HepG2 (cell line): ENCODE results near the gene SPNS2. TPM values are rescaled to one million over a fixed set of nuclear protein-coding genes. Genes with fewer than 3 reads are reported as not detected.

Experiments used
- ERF ChIP-seq: IDR thresholded peaks from 2 replicates; pipeline ENCODE4 v1.6.1; 2018; ENCODE audit warnings: missing biosample characterization, missing genetic modification reagents
- HMG20B ChIP-seq: conservative IDR thresholded peaks from 2 replicates; pipeline ENCODE4 v1.6.1; 2016; ENCODE audit warnings: missing genetic modification reagents, missing compliant biosample characterization
- KDM5B ChIP-seq: sonication (generic); formaldehyde crosslinking; IDR thresholded peaks from 2 replicates; pipeline ENCODE4 v1.4.0; 2020; ENCODE audit warnings: missing genetic modification reagents, mild to moderate bottlenecking, borderline replicate concordance
- NPAS2 ChIP-seq: sonication (generic); formaldehyde crosslinking; IDR thresholded peaks from 2 replicates; pipeline ENCODE4 v1.8.0; 2022; ENCODE audit warnings: mild to moderate bottlenecking, missing genetic modification reagents, borderline replicate concordance
- PATZ1 ChIP-seq: sonication (generic); formaldehyde crosslinking; IDR thresholded peaks from 2 replicates; pipeline ENCODE4 v1.4.0; 2020; ENCODE audit warnings: missing genetic modification reagents
- PCBP1 ChIP-seq: fragments of 200-400 bp; formaldehyde crosslinking; IDR thresholded peaks from 2 replicates; pipeline ENCODE4 v1.6.1; 2017; ENCODE audit warnings: mild to moderate bottlenecking, low read depth, low read length, borderline replicate concordance
- TFAP4 ChIP-seq: sonication (generic); IDR thresholded peaks from 2 replicates; pipeline ENCODE4 v1.6.1; 2016; ENCODE audit warnings: low read depth, borderline replicate concordance
- U2AF1 ChIP-seq: fragments of 200-400 bp; formaldehyde crosslinking; optimal IDR thresholded peaks from 2 replicates; pipeline ENCODE3; 2017; ENCODE audit warnings: mild to moderate bottlenecking, low read depth, low read length
- ZFP91 ChIP-seq: sonication (generic); formaldehyde crosslinking; IDR thresholded peaks from 2 replicates; pipeline ENCODE4 v1.9.0; 2022; ENCODE audit warnings: missing genetic modification reagents, mild to moderate bottlenecking, borderline replicate concordance
- ZFX ChIP-seq: sonication (generic); formaldehyde crosslinking; IDR thresholded peaks from 2 replicates; pipeline ENCODE4 v1.4.0; 2020; ENCODE audit warnings: mild to moderate bottlenecking, low read depth, missing genetic modification reagents, moderate library complexity
- ZNF264 ChIP-seq: sonication (generic); formaldehyde crosslinking; IDR thresholded peaks from 2 replicates; pipeline ENCODE4 v1.4.0; 2020; ENCODE audit warnings: missing genetic modification reagents
- ZNF281 ChIP-seq: sonication (generic); formaldehyde crosslinking; IDR thresholded peaks from 2 replicates; pipeline ENCODE4 v1.4.0; 2020; ENCODE audit warnings: missing genetic modification reagents, borderline replicate concordance
- ZNF292 ChIP-seq: sonication (generic); formaldehyde crosslinking; IDR thresholded peaks from 2 replicates; pipeline ENCODE4 v1.8.1; 2022; ENCODE audit warnings: mild to moderate bottlenecking, low read depth, missing genetic modification reagents, borderline replicate concordance
- ZNF609 ChIP-seq: sonication (generic); formaldehyde crosslinking; IDR thresholded peaks from 2 replicates; pipeline ENCODE4 v1.4.0; 2020; ENCODE audit warnings: mild to moderate bottlenecking, missing genetic modification reagents, borderline replicate concordance
- ZNF841 ChIP-seq: sonication (generic); formaldehyde crosslinking; IDR thresholded peaks from 2 replicates; pipeline ENCODE4 v1.8.1; 2023; ENCODE audit warnings: missing genetic modification reagents, borderline replicate concordance
- ZSCAN12 ChIP-seq: sonication (generic); formaldehyde crosslinking; IDR thresholded peaks from 2 replicates; pipeline ENCODE4 v1.9.0; 2021; ENCODE audit warnings: mild to moderate bottlenecking, missing genetic modification reagents
- polyA plus RNA-seq, 8 experiments: library from polyadenylated mRNA; depleted of rRNA in 3 of 8; stranded (reverse) in 7 of 8; unstranded in 1 of 8; fragments of >200 nt; fragmentation: Illumina TruSeq in 4 of 8; extraction: Trizol in 4 of 8; gene quantifications; 2 replicates each; pipeline versions ENCODE4 v1.2.1 to v1.2.3, GENCODE V29; 2011 to 2016; ENCODE audit warnings: low read depth in 4 of 8, missing spikeins in 1 of 8, mixed read lengths in 1 of 8; ENCODE audit not compliant: insufficient read depth in 1 of 8
- total RNA-seq, 5 experiments: library from RNA; depleted of rRNA; stranded (reverse); fragments of >200 nt; fragmentation: Illumina TruSeq; extraction: Trizol; gene quantifications; 2 replicates each; pipeline ENCODE4 v1.2.3, GENCODE V29; 2016; ENCODE audit warnings: low read depth in 1 of 5

Gene SPNS2
- total and polyA plus RNA-seq, 2 of the 13 experiments (the other 11 are each of a cell fraction or from before 2014, with no cell fraction given) = 0.01 TPM; not detected in 1

DNA sequence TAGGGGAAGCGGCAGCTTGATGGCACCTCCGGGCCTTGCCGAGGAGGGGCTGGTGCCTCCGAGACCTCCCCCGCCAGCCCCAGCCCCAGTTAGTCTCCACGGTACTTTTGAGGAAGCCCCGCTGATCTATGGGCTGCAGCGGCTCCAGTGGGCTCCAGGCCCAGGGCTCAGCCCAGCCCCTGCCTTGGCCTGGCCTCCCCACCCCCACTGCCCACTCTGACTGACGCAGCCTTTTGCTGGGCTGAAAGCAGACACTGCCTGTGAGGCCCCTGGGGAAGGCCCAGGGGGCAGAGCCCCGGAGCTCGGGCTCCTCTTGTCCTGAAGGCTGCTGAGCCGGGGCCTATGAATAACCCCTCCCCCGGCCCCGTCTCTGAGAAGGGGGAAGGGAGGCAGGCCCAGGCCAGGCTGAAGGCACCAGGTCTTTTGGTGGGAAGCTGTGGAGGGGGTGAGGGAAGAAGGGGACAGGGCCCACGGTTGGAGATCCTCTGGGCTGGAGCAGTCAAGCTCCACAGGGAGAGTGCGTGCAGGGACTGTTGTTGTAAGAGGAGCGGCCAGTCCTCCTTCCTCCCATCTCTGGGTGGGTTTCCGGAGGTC, 78.1 kb downstream of the SPNS2 start (continued):
- peak; percentile 37; the same call in 1 of the 2 replicates for TF ChIP-seq ZNF281 (CRISPR knock-in tag)
- TF ChIP-seq ZNF264 (CRISPR knock-in tag) = no peak
- no peak; the same call in 1 of the 2 replicates for TF ChIP-seq PCBP1
- peak; percentile 62 for TF ChIP-seq PATZ1 (CRISPR knock-in tag)
- TF ChIP-seq TFAP4 = no peak
- no peak for TF ChIP-seq ZNF609 (CRISPR knock-in tag)
- TF ChIP-seq ZNF292 (CRISPR knock-in tag) = peak; percentile 53; the same call in 1 of the 2 replicates
- TF ChIP-seq ZFX (CRISPR knock-in tag) = peak; percentile 83
- no peak for TF ChIP-seq ZNF841 (CRISPR knock-in tag)
- no peak for TF ChIP-seq NPAS2 (CRISPR knock-in tag)
- no peak for TF ChIP-seq ZSCAN12 (CRISPR knock-in tag)
- TF ChIP-seq U2AF1 = peak; percentile 22
- TF ChIP-seq ZFP91 (CRISPR knock-in tag) = 0 out of 2 replicates have a peak, but pooled peaks have one; percentile 34
- TF ChIP-seq KDM5B (CRISPR knock-in tag) = 0 out of 2 replicates have a peak, but pooled peaks have one; percentile 55
- 0 out of 2 replicates have a peak, but pooled peaks have one; percentile 18 for TF ChIP-seq ERF (CRISPR knock-in tag)
- no peak for TF ChIP-seq HMG20B (CRISPR knock-in tag)
